EL (cell line): ENCODE data around the gene SH3BGRL3.
"Not testable (repeated sequence)": the region's sequence is repeated elsewhere in the genome, so short reads cannot be mapped to it uniquely, and the experiment has no call there.

Experiments used
- DNase-seq: peaks from one replicate; pipeline ENCODE4 v3.0.0-alpha.2; 2016

Gene SH3BGRL3

GRCh38 chr1:26318338-26319064, 38.6 kb downstream of the SH3BGRL3 start:
- DNase-seq, result no peak

GRCh38 chr1:26320896-26321295, 41.0 kb downstream of the SH3BGRL3 start:
- DNase-seq, result no peak

- DNase-seq, result peak; percentile 84
Measured at GRCh38 chr1:26321315-26322041, 41.6 kb downstream of the SH3BGRL3 start.

- no peak for DNase-seq
Measured at GRCh38 chr1:26322042-26322331, 42.1 kb downstream of the SH3BGRL3 start.

GRCh38 chr1:26323382-26323781, 43.5 kb downstream of the SH3BGRL3 start:
- no peak for DNase-seq

- DNase-seq, result no peak
Measured at GRCh38 chr1:26324550-26324949, 44.7 kb downstream of the SH3BGRL3 start.

GRCh38 chr1:26327956-26328362, 48.1 kb downstream of the SH3BGRL3 start:
- no peak for DNase-seq

GRCh38 chr1:26328597-26328996, 48.7 kb downstream of the SH3BGRL3 start:
- no peak for DNase-seq

GRCh38 chr1:26329380-26329779, 49.5 kb downstream of the SH3BGRL3 start:
- DNase-seq, result not testable (repeated sequence)

- DNase-seq, result no peak
Measured at GRCh38 chr1:26330276-26330675, 50.4 kb downstream of the SH3BGRL3 start.
